HL-60/S4 treated with retinoic acid at 250 ng/mL for 4 days and 3 days (cell line): ENCODE results near the gene EID2B.

ENCODE experiments used
- in situ Hi-C: fragments of 300-500 bp; cut with MboI; formaldehyde crosslinking; loops from 2 replicates; pipeline ENCODE4 v1.7.0; 2022; ENCODE audit warnings: low sequenced_read_pairs

Gene EID2B

GRCh38 chr19:39532233-39533002 lies at the start of gene EID2B:
TSS of gene EID2B (minus strand) at chr19:39532852. CDS start at chr19:39532802, 50 bp downstream.
- in situ Hi-C loops: loop anchor here (25.0 kb wide), 1 partner anchor 420 kb away; no protein-coding TSS in a partner anchor

- in situ Hi-C loops: no loop called here
Measured at GRCh38 chr19:39582442-39582841, 49.8 kb upstream of the EID2B start.

GRCh38 chr19:39568604-39569003 lies 36.0 kb upstream of the EID2B start:
- in situ Hi-C loops: no loop called here

- in situ Hi-C loops: no loop called here
Measured at GRCh38 chr19:39566064-39566463, 33.4 kb upstream of the EID2B start.

- in situ Hi-C loops: no loop called here
Measured at GRCh38 chr19:39563408-39563807, 30.8 kb upstream of the EID2B start.

GRCh38 chr19:39558624-39559117 lies 26.0 kb upstream of the EID2B start:
- in situ Hi-C loops: no loop called here

- in situ Hi-C loops: no loop called here
Measured at GRCh38 chr19:39557811-39558623, 25.4 kb upstream of the EID2B start.

- in situ Hi-C loops: no loop called here
Measured at GRCh38 chr19:39555883-39556282, 23.2 kb upstream of the EID2B start.

GRCh38 chr19:39554701-39555311 lies 22.2 kb upstream of the EID2B start:
- in situ Hi-C loops: no loop called here

- in situ Hi-C loops: no loop called here
Measured at GRCh38 chr19:39553082-39553652, 20.5 kb upstream of the EID2B start.

GRCh38 chr19:39550197-39550596 lies 17.5 kb upstream of the EID2B start:
- in situ Hi-C loops: no loop called here

GRCh38 chr19:39546599-39546998 lies 13.9 kb upstream of the EID2B start:
- in situ Hi-C loops: loop anchor here (25.0 kb wide), 1 partner anchor 434 kb away; no protein-coding TSS in a partner anchor

- in situ Hi-C loops: loop anchor here (25.0 kb wide), 1 partner anchor 433 kb away; no protein-coding TSS in a partner anchor
Measured at GRCh38 chr19:39544911-39545310, 12.3 kb upstream of the EID2B start.

GRCh38 chr19:39544226-39544903 lies 11.7 kb upstream of the EID2B start:
- in situ Hi-C loops: loop anchor here (25.0 kb wide), 1 partner anchor 432 kb away; no protein-coding TSS in a partner anchor

GRCh38 chr19:39543477-39543857 lies 10.8 kb upstream of the EID2B start:
- in situ Hi-C loops: loop anchor here (25.0 kb wide), 1 partner anchor 431 kb away; no protein-coding TSS in a partner anchor

- in situ Hi-C loops: loop anchor here (25.0 kb wide), 1 partner anchor 430 kb away; no protein-coding TSS in a partner anchor
Measured at GRCh38 chr19:39542206-39542605, 9.6 kb upstream of the EID2B start.

GRCh38 chr19:39540333-39540673 lies 7.7 kb upstream of the EID2B start:
- in situ Hi-C loops: loop anchor here (25.0 kb wide), 1 partner anchor 428 kb away; no protein-coding TSS in a partner anchor

- in situ Hi-C loops: loop anchor here (25.0 kb wide), 1 partner anchor 427 kb away; no protein-coding TSS in a partner anchor
Measured at GRCh38 chr19:39539518-39540332, 7.1 kb upstream of the EID2B start, which contains the start of gene EID2. TSS of gene EID2 (minus strand) at chr19:39540161. CDS start at chr19:39540079, 82 bp downstream.

- in situ Hi-C loops: loop anchor here (25.0 kb wide), 1 partner anchor 427 kb away; no protein-coding TSS in a partner anchor
Measured at GRCh38 chr19:39539165-39539517, 6.5 kb upstream of the EID2B start.
